GM12878 (cell line): ENCODE measurements around the gene INO80B. TPM values are rescaled to one million over a fixed set of nuclear protein-coding genes. Genes with fewer than 3 reads are reported as not detected.
A peak's percentile ranks its signal among the peaks of the same experiment; 100 is the strongest.

Source experiments
- ATAC-seq: fragments of 200-7000 bp; cut with Tn5 transposase; 3 replicates; pipeline ENCODE4 v1.9.1; 2020; ENCODE audit warnings: mild to moderate bottlenecking, moderate library complexity
- BruUV-seq: library from RNA; stranded (reverse); fragments of 400-500 nt; replicated peaks from 2 replicates; lab custom pipeline; 2021; lab: Mats Ljungman, UMichigan
- CTCF ChIA-PET: fragments of 300-600 bp; sonication (Branson Sonifier 250); formaldehyde crosslinking; extraction: SDS; loops from one replicate; lab custom pipeline; 2021; ENCODE audit warnings: inconsistent platforms; lab: Yijun Ruan, JAX
- POLR2A ChIA-PET: fragments of 350-600 bp; formaldehyde crosslinking; extraction: SDS; loops from one replicate; lab custom pipeline; 2021; ENCODE audit warnings: inconsistent platforms; lab: Charles Lee
- RAD21 ChIA-PET: fragments of 300-600 bp; sonication (Branson Sonifier 250); formaldehyde crosslinking; loops from one replicate; lab custom pipeline; 2023; ENCODE audit warnings: antibody characterized with exemption; ENCODE audit not compliant: unreplicated experiment; lab: Charles Lee
- SMC1A ChIA-PET: fragments of 300-600 bp; sonication (Branson Sonifier 250); formaldehyde crosslinking; loops from one replicate; lab custom pipeline; 2023; ENCODE audit not compliant: unreplicated experiment, uncharacterized antibody; lab: Charles Lee
- DNase-seq: peaks from one replicate; pipeline ENCODE4 v3.0.0-alpha.2; 2011; ENCODE audit warnings: low read depth, low spot score
- FAIRE-seq: peaks from 3 replicates; lab custom pipeline; 2011; peaks lifted over from hg19 to GRCh38; lab: Jason Lieb, UNC
- H2AFZ ChIP-seq: 2 replicates; pipeline ENCODE4 v1.6.0; 2011; ENCODE audit warnings: low read depth, low read length, control low read depth; ENCODE audit not compliant: control insufficient read depth
- H3K27ac ChIP-seq: 2 replicates; pipeline ENCODE4 v1.5.1; 2011; ENCODE audit warnings: control low read depth; ENCODE audit not compliant: control insufficient read depth, insufficient read depth
- H3K27me3 ChIP-seq, 2 experiments: replicated peaks in 1 of 2; 2 replicates each; pipeline versions ENCODE4 v1.6.0 to v1.6.1; 2011; ENCODE audit warnings: low read length in 1 of 2; ENCODE audit not compliant: control insufficient read depth in 2 of 2, insufficient read depth in 2 of 2
- H3K36me3 ChIP-seq, 2 experiments: 2 replicates each; pipeline ENCODE4 v1.5.1; 2011; ENCODE audit warnings: low read length in 1 of 2; ENCODE audit not compliant: control insufficient read depth in 2 of 2, insufficient read depth in 2 of 2
- H3K4me1 ChIP-seq: 2 replicates; pipeline ENCODE4 v1.6.1; 2011; ENCODE audit warnings: mild to moderate bottlenecking, low read length, moderate library complexity, mixed read lengths; ENCODE audit not compliant: control insufficient read depth, insufficient read depth
- H3K4me2 ChIP-seq: 2 replicates; pipeline ENCODE4 v1.6.0; 2011; ENCODE audit warnings: control low read depth; ENCODE audit not compliant: control insufficient read depth, insufficient read depth
- H3K4me3 ChIP-seq: fragments of 200-600 bp; sonication (generic); 2 replicates; pipeline ENCODE4 v1.5.1; 2016
- H3K79me2 ChIP-seq: 2 replicates; pipeline ENCODE4 v1.6.0; 2011; ENCODE audit warnings: low read length; ENCODE audit not compliant: control insufficient read depth, insufficient read depth
- H3K9ac ChIP-seq: 2 replicates; pipeline ENCODE4 v1.8.0; 2011; ENCODE audit warnings: low read length, control low read depth, mixed read lengths; ENCODE audit not compliant: control insufficient read depth, insufficient read depth
- H3K9me3 ChIP-seq: replicated peaks from 3 replicates; pipeline ENCODE4 v1.5.1; 2011; ENCODE audit warnings: mild to moderate bottlenecking, low read length; ENCODE audit not compliant: control insufficient read depth, insufficient read depth
- H4K20me1 ChIP-seq: 2 replicates; pipeline ENCODE4 v1.6.0; 2011; ENCODE audit not compliant: control insufficient read depth, insufficient read depth
- BACH1 ChIP-seq: fragments of 450-650 bp; IDR thresholded peaks from 2 replicates; pipeline ENCODE4 v1.6.1; 2017; ENCODE audit warnings: mild to moderate bottlenecking, borderline replicate concordance
- CHD1 ChIP-seq: IDR thresholded peaks from 2 replicates; pipeline ENCODE4 v1.6.1; 2012; ENCODE audit warnings: low read depth, low read length, improper control_type of control experiment
- MTA3 ChIP-seq: IDR thresholded peaks from 2 replicates; pipeline ENCODE4 v1.6.1; 2012; ENCODE audit warnings: low read length, inconsistent platforms, borderline replicate concordance
- NBN ChIP-seq: fragments of 450-650 bp; IDR thresholded peaks from 2 replicates; pipeline ENCODE4 v1.6.1; 2016
- POU2F2 ChIP-seq: IDR thresholded peaks from 3 replicates; pipeline ENCODE4 v1.6.1; 2011; ENCODE audit warnings: low read depth, mild to moderate bottlenecking, low read length, borderline replicate concordance
- WGBS: methylation state at CpG from one replicate; pipeline ENCODE4 v1.1.6; 2016; ENCODE audit warnings: low lambda C conversion rate; ENCODE audit not compliant: insufficient replicate concordance, insufficient coverage; ENCODE audit errors: missing lambda C conversion rate; 5-methylcytosine and 5-hydroxymethylcytosine counted together
- in situ Hi-C: fragments of 300-500 bp; cut with MboI; formaldehyde crosslinking; loops from 9 replicates; pipeline ENCODE4 v1.14.3; 2018; ENCODE audit warnings: mixed read lengths
- intact Hi-C: fragments of 100-400 bp; cut with micrococcal nuclease; formaldehyde crosslinking; loops from one replicate; pipeline ENCODE4 v1.14.2; 2022; ENCODE audit not compliant: unreplicated experiment
- polyA plus RNA-seq, 11 experiments: library from polyadenylated mRNA; depleted of rRNA in 4 of 11; unstranded in 6 of 11; stranded (reverse) in 5 of 11; fragments of >200 nt; fragmentation: Nextera tagmentation in 4 of 11; fragmentation: Illumina TruSeq in 1 of 11; extraction: Ambion mirVana in 4 of 11; extraction: Trizol in 1 of 11; gene quantifications; 1 replicate in 1 of 11; 2 replicates in 10 of 11; pipeline versions ENCODE4 v1.2.1 to v1.2.3, GENCODE V29; 2011 to 2016; ENCODE audit warnings: inconsistent platforms in 2 of 11, missing spikeins in 2 of 11, low read depth in 1 of 11
- total RNA-seq, 4 experiments: library from RNA; depleted of rRNA in 3 of 4; stranded (reverse); fragments of >200 nt in 3 of 4; fragmentation: Illumina TruSeq in 1 of 4; extraction: Trizol in 1 of 4; gene quantifications; 2 replicates each; pipeline versions ENCODE4 v1.2.1 to v1.2.3, GENCODE V29; 2013 to 2021
- TF ChIP-seq, protein P1 (sequence below): fragments of 450-650 bp; formaldehyde crosslinking; IDR thresholded peaks from 2 replicates; pipeline ENCODE4 v1.5.0; 2022; ENCODE audit warnings: mild to moderate bottlenecking, missing genetic modification characterization
- TF ChIP-seq, protein P2 (sequence below): IDR thresholded peaks from 2 replicates; pipeline ENCODE4 v1.6.1; 2011; ENCODE audit warnings: borderline replicate concordance, low read depth, mild to moderate bottlenecking, moderate library complexity, mixed read lengths, low read length; ENCODE audit not compliant: insufficient read depth; ENCODE audit errors: extremely low read length
- TF ChIP-seq, protein P3 (sequence below): fragments of 450-650 bp; IDR thresholded peaks from 2 replicates; pipeline ENCODE4 v1.6.1; 2017; ENCODE audit warnings: borderline replicate concordance
- TF ChIP-seq, protein P4 (sequence below): fragments of 450-650 bp; IDR thresholded peaks from 2 replicates; pipeline ENCODE4 v1.6.1; 2017; ENCODE audit warnings: mild to moderate bottlenecking
- TF ChIP-seq, protein P5 (sequence below): IDR thresholded peaks from 2 replicates; pipeline ENCODE4 v1.6.1; 2012; ENCODE audit warnings: low read length, inconsistent platforms
- TF ChIP-seq, protein P6 (sequence below): IDR thresholded peaks from 2 replicates; pipeline ENCODE4 v1.6.1; 2011; ENCODE audit warnings: borderline replicate concordance, low read depth, mild to moderate bottlenecking, moderate library complexity, low read length; ENCODE audit not compliant: insufficient read depth, poor library complexity, severe bottlenecking

The INO80B gene
- total and polyA plus RNA-seq, 10 of the 15 experiments (the other 5 are each of a cell fraction or from before 2014, with no cell fraction given), result 1.3 to 26.7 (median 11.1) TPM

DNA sequence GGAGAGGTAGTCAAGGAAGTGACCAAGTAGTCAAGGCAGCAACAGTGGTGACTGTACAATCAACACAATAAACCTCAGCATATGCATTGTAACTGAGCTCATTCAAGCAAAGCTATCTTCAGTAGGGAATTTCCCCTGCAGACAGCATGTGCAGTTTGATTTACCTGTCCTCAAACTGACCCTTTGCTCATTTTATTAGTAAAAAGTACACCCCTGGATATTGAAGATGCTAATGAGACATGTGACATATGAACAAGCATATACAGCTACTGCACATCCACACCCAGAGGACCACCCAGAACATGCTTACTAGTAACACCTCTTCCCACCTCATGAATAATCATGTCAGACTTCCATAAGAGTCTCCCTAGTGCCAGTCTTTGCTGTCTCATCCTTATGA is 48.9 kb upstream of the INO80B start (continued):
- TF ChIP-seq, protein P1, sequence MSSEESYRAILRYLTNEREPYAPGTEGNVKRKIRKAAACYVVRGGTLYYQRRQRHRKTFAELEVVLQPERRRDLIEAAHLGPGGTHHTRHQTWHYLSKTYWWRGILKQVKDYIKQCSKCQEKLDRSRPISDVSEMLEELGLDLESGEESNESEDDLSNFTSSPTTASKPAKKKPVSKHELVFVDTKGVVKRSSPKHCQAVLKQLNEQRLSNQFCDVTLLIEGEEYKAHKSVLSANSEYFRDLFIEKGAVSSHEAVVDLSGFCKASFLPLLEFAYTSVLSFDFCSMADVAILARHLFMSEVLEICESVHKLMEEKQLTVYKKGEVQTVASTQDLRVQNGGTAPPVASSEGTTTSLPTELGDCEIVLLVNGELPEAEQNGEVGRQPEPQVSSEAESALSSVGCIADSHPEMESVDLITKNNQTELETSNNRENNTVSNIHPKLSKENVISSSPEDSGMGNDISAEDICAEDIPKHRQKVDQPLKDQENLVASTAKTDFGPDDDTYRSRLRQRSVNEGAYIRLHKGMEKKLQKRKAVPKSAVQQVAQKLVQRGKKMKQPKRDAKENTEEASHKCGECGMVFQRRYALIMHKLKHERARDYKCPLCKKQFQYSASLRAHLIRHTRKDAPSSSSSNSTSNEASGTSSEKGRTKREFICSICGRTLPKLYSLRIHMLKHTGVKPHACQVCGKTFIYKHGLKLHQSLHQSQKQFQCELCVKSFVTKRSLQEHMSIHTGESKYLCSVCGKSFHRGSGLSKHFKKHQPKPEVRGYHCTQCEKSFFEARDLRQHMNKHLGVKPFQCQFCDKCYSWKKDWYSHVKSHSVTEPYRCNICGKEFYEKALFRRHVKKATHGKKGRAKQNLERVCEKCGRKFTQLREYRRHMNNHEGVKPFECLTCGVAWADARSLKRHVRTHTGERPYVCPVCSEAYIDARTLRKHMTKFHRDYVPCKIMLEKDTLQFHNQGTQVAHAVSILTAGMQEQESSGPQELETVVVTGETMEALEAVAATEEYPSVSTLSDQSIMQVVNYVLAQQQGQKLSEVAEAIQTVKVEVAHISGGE (CRISPR knock-in tag), result no peak
- TF ChIP-seq MTA3 (no peak), NBN (peak; percentile 68)
- TF ChIP-seq, protein P2, sequence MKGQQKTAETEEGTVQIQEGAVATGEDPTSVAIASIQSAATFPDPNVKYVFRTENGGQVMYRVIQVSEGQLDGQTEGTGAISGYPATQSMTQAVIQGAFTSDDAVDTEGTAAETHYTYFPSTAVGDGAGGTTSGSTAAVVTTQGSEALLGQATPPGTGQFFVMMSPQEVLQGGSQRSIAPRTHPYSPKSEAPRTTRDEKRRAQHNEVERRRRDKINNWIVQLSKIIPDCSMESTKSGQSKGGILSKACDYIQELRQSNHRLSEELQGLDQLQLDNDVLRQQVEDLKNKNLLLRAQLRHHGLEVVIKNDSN, result no peak
- TF ChIP-seq, protein P3, sequence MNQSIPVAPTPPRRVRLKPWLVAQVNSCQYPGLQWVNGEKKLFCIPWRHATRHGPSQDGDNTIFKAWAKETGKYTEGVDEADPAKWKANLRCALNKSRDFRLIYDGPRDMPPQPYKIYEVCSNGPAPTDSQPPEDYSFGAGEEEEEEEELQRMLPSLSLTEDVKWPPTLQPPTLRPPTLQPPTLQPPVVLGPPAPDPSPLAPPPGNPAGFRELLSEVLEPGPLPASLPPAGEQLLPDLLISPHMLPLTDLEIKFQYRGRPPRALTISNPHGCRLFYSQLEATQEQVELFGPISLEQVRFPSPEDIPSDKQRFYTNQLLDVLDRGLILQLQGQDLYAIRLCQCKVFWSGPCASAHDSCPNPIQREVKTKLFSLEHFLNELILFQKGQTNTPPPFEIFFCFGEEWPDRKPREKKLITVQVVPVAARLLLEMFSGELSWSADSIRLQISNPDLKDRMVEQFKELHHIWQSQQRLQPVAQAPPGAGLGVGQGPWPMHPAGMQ, result no peak
- TF ChIP-seq, all 136 proteins: peak for 12

DNA sequence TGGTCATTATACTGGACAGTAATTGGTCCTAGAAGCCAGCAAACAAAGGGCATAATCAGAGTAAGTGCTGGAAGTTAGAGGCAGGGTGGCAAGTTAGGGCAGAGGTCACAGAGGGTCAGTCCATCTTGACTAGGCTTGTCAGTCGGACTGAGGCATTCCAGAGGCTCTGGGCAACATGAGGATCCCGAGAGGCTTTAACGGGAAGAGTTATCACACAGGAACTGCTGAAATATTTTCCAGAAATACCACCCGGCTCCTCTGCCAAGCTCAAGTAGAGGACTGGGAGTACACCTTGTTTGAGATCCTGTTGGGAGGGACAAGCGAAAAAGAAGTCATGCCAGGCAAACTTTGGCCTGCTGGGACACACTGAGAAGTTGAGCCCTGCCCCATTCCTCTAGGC is 47.2 kb upstream of the INO80B start:
- ChIA-PET CTCF (interaction anchor here (0.6 to 1.0 kb wide), 2 partner anchors 123 to 272 kb away, joined by 3 to 5 read pairs; no protein-coding TSS in a partner anchor), POLR2A (interaction anchor here (0.6 kb wide), 1 partner anchor 59 kb away, joined by 5 read pairs; no protein-coding TSS in a partner anchor), RAD21 (no interaction called here), SMC1A (interaction anchor here (0.9 to 2.1 kb wide), 3 partner anchors 14 to 144 kb away, joined by 3 to 6 read pairs (median 3); partner anchors contain the start of genes C2orf81 and WDR54)
- Histone ChIP-seq H3K4me2 (no peak overlapping the region), H3K79me2 (no peaks in the 10 kb centered on the region), H3K4me1 (peaks cover 5% of the 10 kb centered on the region; the same call in 1 of the 2 replicates), H3K9ac (no peak overlapping the region), H3K9me3 (no peaks in the 10 kb centered on the region), H3K4me3 (no peak overlapping the region), H2AFZ (no peak overlapping the region), H3K27ac (no peak overlapping the region), H3K36me3 (no peaks in the 10 kb centered on the region), H4K20me1 (no peaks in the 10 kb centered on the region), H3K27me3 (no peaks in the 10 kb centered on the region)
- intact Hi-C loops (no loop called here), in situ Hi-C loops (no loop called here)
- no TSS peak for BruUV-seq
- WGBS, result 69% methylated on average over 5 of the region's 5 CpGs
- FAIRE-seq, result no peak
- no peak for DNase-seq
- no peak for ATAC-seq
- TF ChIP-seq CHD1 (no peak), POU2F2 (no peak), BACH1 (no peak)
- TF ChIP-seq, protein P4, sequence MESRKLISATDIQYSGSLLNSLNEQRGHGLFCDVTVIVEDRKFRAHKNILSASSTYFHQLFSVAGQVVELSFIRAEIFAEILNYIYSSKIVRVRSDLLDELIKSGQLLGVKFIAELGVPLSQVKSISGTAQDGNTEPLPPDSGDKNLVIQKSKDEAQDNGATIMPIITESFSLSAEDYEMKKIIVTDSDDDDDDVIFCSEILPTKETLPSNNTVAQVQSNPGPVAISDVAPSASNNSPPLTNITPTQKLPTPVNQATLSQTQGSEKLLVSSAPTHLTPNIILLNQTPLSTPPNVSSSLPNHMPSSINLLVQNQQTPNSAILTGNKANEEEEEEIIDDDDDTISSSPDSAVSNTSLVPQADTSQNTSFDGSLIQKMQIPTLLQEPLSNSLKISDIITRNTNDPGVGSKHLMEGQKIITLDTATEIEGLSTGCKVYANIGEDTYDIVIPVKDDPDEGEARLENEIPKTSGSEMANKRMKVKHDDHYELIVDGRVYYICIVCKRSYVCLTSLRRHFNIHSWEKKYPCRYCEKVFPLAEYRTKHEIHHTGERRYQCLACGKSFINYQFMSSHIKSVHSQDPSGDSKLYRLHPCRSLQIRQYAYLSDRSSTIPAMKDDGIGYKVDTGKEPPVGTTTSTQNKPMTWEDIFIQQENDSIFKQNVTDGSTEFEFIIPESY, result no peak
- TF ChIP-seq, protein P5, sequence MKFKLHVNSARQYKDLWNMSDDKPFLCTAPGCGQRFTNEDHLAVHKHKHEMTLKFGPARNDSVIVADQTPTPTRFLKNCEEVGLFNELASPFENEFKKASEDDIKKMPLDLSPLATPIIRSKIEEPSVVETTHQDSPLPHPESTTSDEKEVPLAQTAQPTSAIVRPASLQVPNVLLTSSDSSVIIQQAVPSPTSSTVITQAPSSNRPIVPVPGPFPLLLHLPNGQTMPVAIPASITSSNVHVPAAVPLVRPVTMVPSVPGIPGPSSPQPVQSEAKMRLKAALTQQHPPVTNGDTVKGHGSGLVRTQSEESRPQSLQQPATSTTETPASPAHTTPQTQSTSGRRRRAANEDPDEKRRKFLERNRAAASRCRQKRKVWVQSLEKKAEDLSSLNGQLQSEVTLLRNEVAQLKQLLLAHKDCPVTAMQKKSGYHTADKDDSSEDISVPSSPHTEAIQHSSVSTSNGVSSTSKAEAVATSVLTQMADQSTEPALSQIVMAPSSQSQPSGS, result no peak
- TF ChIP-seq, protein P6, sequence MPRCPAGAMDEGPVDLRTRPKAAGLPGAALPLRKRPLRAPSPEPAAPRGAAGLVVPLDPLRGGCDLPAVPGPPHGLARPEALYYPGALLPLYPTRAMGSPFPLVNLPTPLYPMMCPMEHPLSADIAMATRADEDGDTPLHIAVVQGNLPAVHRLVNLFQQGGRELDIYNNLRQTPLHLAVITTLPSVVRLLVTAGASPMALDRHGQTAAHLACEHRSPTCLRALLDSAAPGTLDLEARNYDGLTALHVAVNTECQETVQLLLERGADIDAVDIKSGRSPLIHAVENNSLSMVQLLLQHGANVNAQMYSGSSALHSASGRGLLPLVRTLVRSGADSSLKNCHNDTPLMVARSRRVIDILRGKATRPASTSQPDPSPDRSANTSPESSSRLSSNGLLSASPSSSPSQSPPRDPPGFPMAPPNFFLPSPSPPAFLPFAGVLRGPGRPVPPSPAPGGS, result no peak
